ENCODE results near the gene MMADHC. TPM values are rescaled to one million over a fixed set of nuclear protein-coding genes. Genes with fewer than 3 reads are reported as not detected.

The MMADHC gene
- 99.6 TPM for total RNA-seq

GRCh38 chr2:149587220-149587949 lies at the start of gene MMADHC:
TSS of gene MMADHC (minus strand) at chr2:149587775. CDS start at chr2:149587097, 678 bp downstream.

